CD4-positive, alpha-beta memory T cell (primary cell): Measurements from ENCODE around the gene SH3BGRL2. TPM values are rescaled to one million over a fixed set of nuclear protein-coding genes. Genes with fewer than 3 reads are reported as not detected.

Experiments
- CTCF ChIA-PET: fragments of 350-600 bp; sonication (Branson Sonifier 250); formaldehyde crosslinking; loops from one replicate; lab custom pipeline; 2021; ENCODE audit warnings: inconsistent platforms; ENCODE audit not compliant: partially characterized antibody; lab: Charles Lee
- POLR2A ChIA-PET: fragments of 350-600 bp; sonication (Branson Sonifier 250); formaldehyde crosslinking; loops from one replicate; lab custom pipeline; 2021; ENCODE audit not compliant: partially characterized antibody; lab: Charles Lee
- DNase-seq, 5 donors: peaks; one replicate each; pipeline versions ENCODE4 v3.0.0 to v3.0.0-alpha.2; 2020 to 2022; ENCODE audit warnings: mixed read lengths in 1 of 5
- H3K27ac ChIP-seq: one replicate; pipeline ENCODE4 v1.7.0; 2013; ENCODE audit warnings: low read depth, low read length
- H3K27me3 ChIP-seq: 2 replicates; pipeline ENCODE4 v1.7.0; 2013; ENCODE audit warnings: mild to moderate bottlenecking, low read length, moderate library complexity; ENCODE audit not compliant: insufficient read depth
- H3K36me3 ChIP-seq: 2 replicates; pipeline ENCODE4 v1.7.0; 2013; ENCODE audit warnings: mild to moderate bottlenecking, low read length, moderate library complexity; ENCODE audit not compliant: insufficient read depth
- H3K4me1 ChIP-seq: 2 replicates; pipeline ENCODE4 v1.7.0; 2013; ENCODE audit warnings: mild to moderate bottlenecking, low read length, moderate library complexity; ENCODE audit not compliant: insufficient read depth
- H3K4me3 ChIP-seq, 2 donors: one replicate each; pipeline ENCODE4 v1.7.0; 2013; ENCODE audit warnings: low read length in 2 of 2, mild to moderate bottlenecking in 1 of 2
- H3K9me3 ChIP-seq, 2 donors: one replicate each; pipeline ENCODE4 v1.7.0; 2013; ENCODE audit warnings: low read length in 2 of 2, control low read depth in 1 of 2; ENCODE audit not compliant: control insufficient read depth in 1 of 2
- H3K27ac Mint-ChIP-seq, 7 donors: one replicate each; pipeline ENCODE4 v1.8.0; 2020 to 2021; ENCODE audit warnings: mixed read lengths in 7 of 7, mild to moderate bottlenecking in 6 of 7, inconsistent platforms in 3 of 7, moderate library complexity in 3 of 7
- H3K27me3 Mint-ChIP-seq, 2 donors: one replicate each; pipeline ENCODE4 v1.8.0; 2020 to 2021; ENCODE audit warnings: mixed read lengths in 2 of 2
- H3K36me3 Mint-ChIP-seq, 2 donors: one replicate each; pipeline ENCODE4 v1.8.0; 2020 to 2021; ENCODE audit warnings: mixed read lengths in 2 of 2, inconsistent platforms in 1 of 2, mild to moderate bottlenecking in 1 of 2
- H3K4me1 Mint-ChIP-seq, 4 donors: one replicate each; pipeline ENCODE4 v1.8.0; 2020 to 2021; ENCODE audit warnings: mixed read lengths in 4 of 4, mild to moderate bottlenecking in 1 of 4
- H3K4me3 Mint-ChIP-seq, 8 donors: one replicate each; pipeline ENCODE4 v1.8.0; 2020 to 2021; ENCODE audit warnings: mixed read lengths in 8 of 8, mild to moderate bottlenecking in 7 of 8, moderate library complexity in 6 of 8, inconsistent platforms in 3 of 8
- H3K9me3 Mint-ChIP-seq, 8 donors: one replicate each; pipeline ENCODE4 v1.8.0; 2020 to 2021; ENCODE audit warnings: mixed read lengths in 8 of 8, mild to moderate bottlenecking in 5 of 8, inconsistent platforms in 3 of 8, moderate library complexity in 1 of 8
- intact Hi-C: fragments of 100-400 bp; cut with micrococcal nuclease; formaldehyde crosslinking; loops from one replicate; pipeline ENCODE4 v1.15.1; 2023
- polyA plus RNA-seq, 2 donors: library from polyadenylated mRNA; unstranded; fragments of 300-500 nt; fragmentation: Illumina TruSeq; gene quantifications; one replicate each; pipeline ENCODE4 v1.2.3, GENCODE V29; 2021
- total RNA-seq, 2 experiments: library from RNA; stranded (reverse); gene quantifications; one replicate each; pipeline ENCODE4 v1.2.3, GENCODE V29; 2021

Gene SH3BGRL2
- total and polyA plus RNA-seq, 4 experiments from 2014 or later = 0.07 to 0.50 (median 0.28) TPM

GRCh38 chr6:79634491-79635231, 3.5 kb downstream of the SH3BGRL2 start:
- H3K27me3 Mint-ChIP-seq = peaks cover 37 to 38% of the 10 kb centered on the region in 2 donors
- H3K27ac ChIP-seq = no peak overlapping the region
- peaks cover 5% of the 10 kb centered on the region for H3K27me3 ChIP-seq
- no peak overlapping the region for H3K4me3 ChIP-seq
- peaks cover 0 to 3% (median 0%) of the 10 kb centered on the region in 8 donors for H3K9me3 Mint-ChIP-seq
- no peak for DNase-seq
- H3K4me1 Mint-ChIP-seq = peaks cover 4 to 12% (median 7%) of the 10 kb centered on the region in 4 donors
- H3K36me3 Mint-ChIP-seq = no peaks in the 10 kb centered on the region
- no peaks in the 10 kb centered on the region for H3K4me1 ChIP-seq
- H3K27ac Mint-ChIP-seq = no peak overlapping the region
- no peaks in the 10 kb centered on the region for H3K36me3 ChIP-seq
- H3K4me3 Mint-ChIP-seq = no peak overlapping the region
- no peaks in the 10 kb centered on the region for H3K9me3 ChIP-seq
- ChIA-PET POLR2A (no interaction called here), CTCF (no interaction called here)
- intact Hi-C loops = no loop called here

- no peaks in the 10 kb centered on the region for H3K36me3 ChIP-seq
- ChIA-PET CTCF (no interaction called here), POLR2A (no interaction called here)
- no peak for DNase-seq
- Mint-ChIP-seq H3K4me3 (no peak overlapping the region), H3K9me3 (peaks cover 0 to 3% (median 0%) of the 10 kb centered on the region in 8 donors), H3K4me1 (peaks cover 4 to 12% (median 7%) of the 10 kb centered on the region in 4 donors), H3K27me3 (peaks cover 37% of the 10 kb centered on the region in 2 donors), H3K36me3 (no peaks in the 10 kb centered on the region), H3K27ac (no peak overlapping the region)
- intact Hi-C loops = no loop called here
- H3K9me3 ChIP-seq = no peaks in the 10 kb centered on the region
- no peak overlapping the region for H3K27ac ChIP-seq
- peaks cover 5% of the 10 kb centered on the region for H3K27me3 ChIP-seq
- H3K4me3 ChIP-seq = no peak overlapping the region
- H3K4me1 ChIP-seq = no peaks in the 10 kb centered on the region
Observed at GRCh38 chr6:79635232-79635543, 4.1 kb downstream of the SH3BGRL2 start.

- Histone ChIP-seq H3K4me1 (no peaks in the 10 kb centered on the region), H3K36me3 (no peaks in the 10 kb centered on the region), H3K27me3 (no peaks in the 10 kb centered on the region), H3K4me3 (no peak overlapping the region), H3K9me3 (no peaks in the 10 kb centered on the region), H3K27ac (no peak overlapping the region)
- Mint-ChIP-seq H3K27me3 (peaks cover 29 to 30% of the 10 kb centered on the region in 2 donors), H3K4me1 (peaks cover 0 to 4% (median 3%) of the 10 kb centered on the region in 4 donors), H3K9me3 (peaks cover 0 to 2% (median 0%) of the 10 kb centered on the region in 8 donors), H3K36me3 (no peaks in the 10 kb centered on the region), H3K27ac (no peak overlapping the region), H3K4me3 (no peak overlapping the region)
- DNase-seq = no peak
- ChIA-PET CTCF (no interaction called here), POLR2A (no interaction called here)
- intact Hi-C loops = no loop called here
Observed at GRCh38 chr6:79636673-79637072, 5.5 kb downstream of the SH3BGRL2 start.

- POLR2A ChIA-PET = no interaction called here
- no peaks in the 10 kb centered on the region for H3K4me1 Mint-ChIP-seq
- Histone ChIP-seq H3K4me3 (no peak overlapping the region), H3K9me3 (no peaks in the 10 kb centered on the region), H3K36me3 (no peaks in the 10 kb centered on the region), H3K27ac (no peak overlapping the region), H3K27me3 (no peaks in the 10 kb centered on the region), H3K4me1 (no peaks in the 10 kb centered on the region)
- no peaks in the 10 kb centered on the region for H3K36me3 Mint-ChIP-seq
- CTCF ChIA-PET = interaction anchor here (1.2 to 1.5 kb wide), 2 partner anchors 20 to 74 kb away, joined by 3 to 4 read pairs; no protein-coding TSS in a partner anchor
- no peak for DNase-seq
- intact Hi-C loops = no loop called here
- H3K9me3 Mint-ChIP-seq = peaks cover 0 to 2% (median 0%) of the 10 kb centered on the region in 8 donors
- no peak overlapping the region for H3K4me3 Mint-ChIP-seq
- no peak overlapping the region for H3K27ac Mint-ChIP-seq
- peaks cover 7 to 12% of the 10 kb centered on the region in 2 donors for H3K27me3 Mint-ChIP-seq
Observed at GRCh38 chr6:79640146-79641111, 9.3 kb downstream of the SH3BGRL2 start.

- Mint-ChIP-seq H3K4me1 (peaks cover 0 to 1% (median 0%) of the 10 kb centered on the region in 4 donors), H3K27ac (no peak overlapping the region), H3K36me3 (no peaks in the 10 kb centered on the region), H3K4me3 (no peak overlapping the region), H3K27me3 (peaks cover 2 to 11% of the 10 kb centered on the region in 2 donors), H3K9me3 (peaks cover 0 to 2% (median 0%) of the 10 kb centered on the region in 8 donors)
- H3K27ac ChIP-seq = no peak overlapping the region
- no peaks in the 10 kb centered on the region for H3K36me3 ChIP-seq
- DNase-seq = no peak
- ChIA-PET POLR2A (interaction anchor here (1.0 kb wide), 1 partner anchor 17 kb away, joined by 3 read pairs; no protein-coding TSS in a partner anchor), CTCF (interaction anchor here (0.9 to 1.5 kb wide), 3 partner anchors 25 to 65 kb away, joined by 3 to 12 read pairs (median 3); no protein-coding TSS in a partner anchor)
- no peaks in the 10 kb centered on the region for H3K9me3 ChIP-seq
- no peak overlapping the region for H3K4me3 ChIP-seq
- intact Hi-C loops = loop anchor here (1.0 kb wide), 2 partner anchors 67 to 168 kb away; no protein-coding TSS in a partner anchor
- H3K4me1 ChIP-seq = no peaks in the 10 kb centered on the region
- no peaks in the 10 kb centered on the region for H3K27me3 ChIP-seq
Observed at GRCh38 chr6:79646006-79646405, 14.9 kb downstream of the SH3BGRL2 start.

GRCh38 chr6:79646561-79646960, 15.4 kb downstream of the SH3BGRL2 start:
- no peak for DNase-seq
- CTCF ChIA-PET = interaction anchor here (0.9 to 1.5 kb wide), 3 partner anchors 24 to 64 kb away, joined by 3 to 12 read pairs (median 3); no protein-coding TSS in a partner anchor
- Mint-ChIP-seq H3K27me3 (peaks cover 2 to 12% of the 10 kb centered on the region in 2 donors), H3K4me1 (peaks cover 0 to 1% (median 0%) of the 10 kb centered on the region in 4 donors), H3K4me3 (no peak overlapping the region), H3K36me3 (no peaks in the 10 kb centered on the region), H3K27ac (no peak overlapping the region), H3K9me3 (peaks cover 0 to 2% (median 0%) of the 10 kb centered on the region in 8 donors)
- POLR2A ChIA-PET = interaction anchor here (1.0 kb wide), 1 partner anchor 17 kb away, joined by 3 read pairs; no protein-coding TSS in a partner anchor
- Histone ChIP-seq H3K27me3 (no peaks in the 10 kb centered on the region), H3K27ac (no peak overlapping the region), H3K9me3 (no peaks in the 10 kb centered on the region), H3K36me3 (no peaks in the 10 kb centered on the region), H3K4me1 (no peaks in the 10 kb centered on the region), H3K4me3 (no peak overlapping the region)
- intact Hi-C loops = loop anchor here (1.0 kb wide), 2 partner anchors 67 to 168 kb away; no protein-coding TSS in a partner anchor
